Liver (tissue), 9 donors: ENCODE measurements around the gene CDH23. TPM values are rescaled to one million over a fixed set of nuclear protein-coding genes. Genes with fewer than 3 reads are reported as not detected.

ENCODE experiments used
- DNase-seq: peaks from one replicate; pipeline ENCODE4 v3.0.0-alpha.2; 2017; ENCODE audit warnings: low spot score
- H3K27ac ChIP-seq, 2 donors: one replicate each; pipeline ENCODE4 v1.7.0; 2013; ENCODE audit warnings: inconsistent platforms in 2 of 2, low read length in 2 of 2, control low read depth in 1 of 2, low read depth in 1 of 2, mild to moderate bottlenecking in 1 of 2
- H3K27me3 ChIP-seq, 4 donors: one replicate each; pipeline versions ENCODE4 v1.6.1 to v1.7.0; 2013; ENCODE audit warnings: low read length in 3 of 4, inconsistent platforms in 1 of 4, mild to moderate bottlenecking in 1 of 4, moderate library complexity in 1 of 4; ENCODE audit not compliant: control insufficient read depth in 4 of 4, insufficient read depth in 4 of 4
- H3K36me3 ChIP-seq, 4 donors: one replicate each; pipeline versions ENCODE4 v1.6.1 to v1.7.0; 2013; ENCODE audit warnings: low read length in 3 of 4, mild to moderate bottlenecking in 3 of 4, low read depth in 1 of 4, moderate library complexity in 1 of 4; ENCODE audit not compliant: control insufficient read depth in 4 of 4, insufficient read depth in 3 of 4
- H3K4me1 ChIP-seq, 4 donors: one replicate each; pipeline versions ENCODE4 v1.6.1 to v1.7.0; 2013; ENCODE audit warnings: low read length in 3 of 4, mild to moderate bottlenecking in 3 of 4, moderate library complexity in 1 of 4; ENCODE audit not compliant: control insufficient read depth in 4 of 4, insufficient read depth in 4 of 4
- H3K4me3 ChIP-seq, 3 donors: one replicate each; pipeline versions ENCODE4 v1.6.1 to v1.7.0; 2013; ENCODE audit warnings: low read length in 3 of 3, control low read depth in 1 of 3, low read depth in 1 of 3, mild to moderate bottlenecking in 1 of 3
- H3K9ac ChIP-seq, 2 donors: one replicate each; pipeline ENCODE4 v1.7.0; 2013; ENCODE audit warnings: low read length in 2 of 2, mild to moderate bottlenecking in 2 of 2, moderate library complexity in 2 of 2, control low read depth in 1 of 2, low read depth in 1 of 2
- H3K9me3 ChIP-seq, 4 donors: one replicate each; pipeline versions ENCODE4 v1.6.1 to v1.7.0; 2013; ENCODE audit warnings: low read length in 3 of 4; ENCODE audit not compliant: control insufficient read depth in 4 of 4
- EGR1 ChIP-seq, 2 donors: IDR thresholded peaks; 2 replicates each; pipeline ENCODE4 v1.6.1; 2016 to 2018; ENCODE audit warnings: antibody characterized with exemption in 2 of 2, low read depth in 2 of 2
- FOXA1 ChIP-seq: IDR thresholded peaks from 2 replicates; pipeline ENCODE4 v1.6.1; 2016; ENCODE audit warnings: antibody characterized with exemption
- FOXA2 ChIP-seq: IDR thresholded peaks from 2 replicates; pipeline ENCODE4 v1.6.1; 2016; ENCODE audit warnings: antibody characterized with exemption
- GABPA ChIP-seq, 2 donors: IDR thresholded peaks in 1 of 2; conservative IDR thresholded peaks in 1 of 2; 2 replicates each; pipeline ENCODE4 v1.6.1; 2016; ENCODE audit warnings: antibody characterized with exemption in 2 of 2, mild to moderate bottlenecking in 1 of 2, moderate library complexity in 1 of 2
- HNF4A ChIP-seq, 2 donors: conservative IDR thresholded peaks; 2 replicates each; pipeline ENCODE4 v1.6.1; 2016; ENCODE audit warnings: antibody characterized with exemption in 2 of 2, mild to moderate bottlenecking in 2 of 2
- HNF4G ChIP-seq: IDR thresholded peaks from 2 replicates; pipeline ENCODE4 v1.6.1; 2016; ENCODE audit warnings: antibody characterized with exemption
- JUND ChIP-seq, 2 donors: IDR thresholded peaks; 2 replicates each; pipeline ENCODE4 v1.6.1; 2016; ENCODE audit warnings: antibody characterized with exemption in 2 of 2
- MAX ChIP-seq: IDR thresholded peaks from 2 replicates; pipeline ENCODE4 v1.6.1; 2016; ENCODE audit warnings: antibody characterized with exemption
- NR2F2 ChIP-seq: IDR thresholded peaks from 2 replicates; pipeline ENCODE4 v1.6.1; 2016; ENCODE audit warnings: antibody characterized with exemption
- RAD21 ChIP-seq, 2 donors: IDR thresholded peaks; 2 replicates each; pipeline ENCODE4 v1.6.1; 2016; ENCODE audit warnings: antibody characterized with exemption in 2 of 2, mild to moderate bottlenecking in 2 of 2
- REST ChIP-seq: IDR thresholded peaks from 2 replicates; pipeline ENCODE4 v1.6.1; 2016; ENCODE audit warnings: antibody characterized with exemption, mild to moderate bottlenecking
- RXRA ChIP-seq, 2 donors: IDR thresholded peaks; 2 replicates each; pipeline ENCODE4 v1.6.1; 2017 to 2018; ENCODE audit warnings: antibody characterized with exemption in 2 of 2, mild to moderate bottlenecking in 1 of 2
- SP1 ChIP-seq: IDR thresholded peaks from 2 replicates; pipeline ENCODE4 v1.6.1; 2018; ENCODE audit warnings: antibody characterized with exemption, mild to moderate bottlenecking
- TAF1 ChIP-seq: conservative IDR thresholded peaks from 2 replicates; pipeline ENCODE4 v1.6.1; 2016; ENCODE audit warnings: antibody characterized with exemption, mild to moderate bottlenecking
- YY1 ChIP-seq: IDR thresholded peaks from 2 replicates; pipeline ENCODE4 v1.6.1; 2016; ENCODE audit warnings: antibody characterized with exemption, mild to moderate bottlenecking
- WGBS: extraction: QIAGEN DNeasy Blood & Tissue Kit; methylation state at CpG from one replicate; pipeline ENCODE4 v1.1.7; 2013; 5-methylcytosine and 5-hydroxymethylcytosine counted together
- polyA plus RNA-seq, 2 donors: library from polyadenylated mRNA; stranded (reverse) in 1 of 2; unstranded in 1 of 2; fragments of 200-250 nt in 1 of 2; fragments of >200 nt in 1 of 2; fragmentation: Nextera tagmentation in 1 of 2; extraction: Ambion mirVana in 1 of 2; gene quantifications; one replicate each; pipeline versions ENCODE4 v1.2.1 to v1.2.3, GENCODE V29; 2013 to 2015
- total RNA-seq, 2 donors: library from RNA; depleted of rRNA; stranded (reverse); fragments of >200 nt; gene quantifications; one replicate each; pipeline ENCODE4 v1.2.3, GENCODE V29; 2014
- TF ChIP-seq, protein P1 (sequence below): fragments of 150-350 bp; IDR thresholded peaks from 2 replicates; pipeline ENCODE4 v1.5.1; 2017; ENCODE audit warnings: improper control_type of control experiment, low read depth, low read length; ENCODE audit not compliant: missing input control
- TF ChIP-seq, protein P2 (sequence below): IDR thresholded peaks from 2 replicates; pipeline ENCODE4 v1.6.1; 2016; ENCODE audit warnings: antibody characterized with exemption
- donor health status: healthy.
- donor health status: healthy.
- donor health status: healthy.
- donor health status: healthy.
- donor health status: healthy.

CDH23 gene
- total and polyA plus RNA-seq, 4 donors, result 1.5 to 4.7 (median 3.4) TPM

DNA sequence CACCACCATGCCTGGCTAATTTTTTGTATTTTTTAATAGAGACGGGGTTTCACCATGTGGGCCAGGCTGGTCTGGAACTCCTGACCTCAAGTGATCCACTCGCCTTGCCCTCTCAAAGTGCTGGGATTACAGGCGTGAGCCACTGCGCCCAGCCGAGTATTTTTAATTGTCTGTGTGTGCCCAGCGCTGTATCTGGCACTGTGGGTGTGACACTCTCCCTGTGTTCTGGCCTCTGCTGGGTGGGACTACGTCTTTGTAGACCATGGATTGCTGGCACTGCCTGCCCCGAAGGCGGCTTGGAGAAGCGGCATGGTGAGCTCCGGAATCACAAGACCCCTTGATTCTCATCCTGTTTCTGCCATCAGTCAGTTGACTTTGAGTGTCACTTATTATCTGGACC lies 136.2 kb downstream of the CDH23 start:
- no peaks in the 10 kb centered on the region for H3K4me1 ChIP-seq
- H3K9ac ChIP-seq, result no peak overlapping the region
- no peak for TF ChIP-seq RAD21 (IDR thresholded peaks at IDR 0.05)
- no peak for TF ChIP-seq RXRA (IDR thresholded peaks at IDR 0.05)
- no peak for TF ChIP-seq YY1
- no peak for TF ChIP-seq MAX
- no peak for TF ChIP-seq HNF4G
- TF ChIP-seq TAF1, result no peak
- TF ChIP-seq JUND (IDR thresholded peaks at IDR 0.05), result no peak
- TF ChIP-seq GABPA (IDR thresholded peaks at IDR 0.05 in 1 of 2, conservative IDR thresholded peaks at IDR 0.05 in 1 of 2), result no peak
- TF ChIP-seq, protein P1, sequence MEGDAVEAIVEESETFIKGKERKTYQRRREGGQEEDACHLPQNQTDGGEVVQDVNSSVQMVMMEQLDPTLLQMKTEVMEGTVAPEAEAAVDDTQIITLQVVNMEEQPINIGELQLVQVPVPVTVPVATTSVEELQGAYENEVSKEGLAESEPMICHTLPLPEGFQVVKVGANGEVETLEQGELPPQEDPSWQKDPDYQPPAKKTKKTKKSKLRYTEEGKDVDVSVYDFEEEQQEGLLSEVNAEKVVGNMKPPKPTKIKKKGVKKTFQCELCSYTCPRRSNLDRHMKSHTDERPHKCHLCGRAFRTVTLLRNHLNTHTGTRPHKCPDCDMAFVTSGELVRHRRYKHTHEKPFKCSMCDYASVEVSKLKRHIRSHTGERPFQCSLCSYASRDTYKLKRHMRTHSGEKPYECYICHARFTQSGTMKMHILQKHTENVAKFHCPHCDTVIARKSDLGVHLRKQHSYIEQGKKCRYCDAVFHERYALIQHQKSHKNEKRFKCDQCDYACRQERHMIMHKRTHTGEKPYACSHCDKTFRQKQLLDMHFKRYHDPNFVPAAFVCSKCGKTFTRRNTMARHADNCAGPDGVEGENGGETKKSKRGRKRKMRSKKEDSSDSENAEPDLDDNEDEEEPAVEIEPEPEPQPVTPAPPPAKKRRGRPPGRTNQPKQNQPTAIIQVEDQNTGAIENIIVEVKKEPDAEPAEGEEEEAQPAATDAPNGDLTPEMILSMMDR, result no peak
- no peak for TF ChIP-seq REST
- TF ChIP-seq, protein P2, sequence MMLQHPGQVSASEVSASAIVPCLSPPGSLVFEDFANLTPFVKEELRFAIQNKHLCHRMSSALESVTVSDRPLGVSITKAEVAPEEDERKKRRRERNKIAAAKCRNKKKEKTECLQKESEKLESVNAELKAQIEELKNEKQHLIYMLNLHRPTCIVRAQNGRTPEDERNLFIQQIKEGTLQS, result no peak
- no peak for TF ChIP-seq HNF4A (conservative IDR thresholded peaks at IDR 0.05)
- H3K27me3 ChIP-seq, result no peaks in the 10 kb centered on the region
- no peak for DNase-seq
- WGBS, result 93% methylated on average over 11 of the region's 11 CpGs
- no peaks in the 10 kb centered on the region for H3K36me3 ChIP-seq
- H3K27ac ChIP-seq, result no peak overlapping the region
- H3K4me3 ChIP-seq, result no peak overlapping the region
- H3K9me3 ChIP-seq, result no peaks in the 10 kb centered on the region

DNA sequence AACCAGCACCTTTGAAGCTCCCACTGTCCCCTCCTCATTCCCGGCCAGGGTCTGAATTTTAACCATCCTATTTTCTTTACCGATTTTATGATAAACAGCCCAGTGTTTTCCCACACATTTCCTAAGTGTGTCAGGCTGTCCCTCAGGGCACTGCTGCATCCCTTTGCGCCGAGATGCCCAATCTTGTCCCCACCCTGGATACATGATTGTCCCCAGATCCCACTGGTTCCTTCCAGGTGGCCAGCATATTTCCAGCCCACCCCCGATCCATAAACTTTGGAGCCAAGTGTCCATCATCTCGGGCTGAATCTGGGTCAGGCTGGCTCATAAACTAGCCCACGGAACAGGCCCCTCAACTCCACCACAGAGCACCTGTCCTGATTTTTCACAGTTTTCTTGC lies 137.2 kb downstream of the CDH23 start:
- Histone ChIP-seq H3K36me3 (no peaks in the 10 kb centered on the region), H3K27ac (no peak overlapping the region), H3K27me3 (no peaks in the 10 kb centered on the region), H3K4me1 (no peaks in the 10 kb centered on the region), H3K9ac (no peak overlapping the region), H3K9me3 (no peaks in the 10 kb centered on the region), H3K4me3 (no peak overlapping the region)
- TF ChIP-seq MAX, result no peak
- TF ChIP-seq REST, result no peak
- TF ChIP-seq, protein P2, result no peak
- no peak for TF ChIP-seq FOXA2
- TF ChIP-seq, protein P1, result no peak
- TF ChIP-seq RXRA (IDR thresholded peaks at IDR 0.05), result no peak
- TF ChIP-seq GABPA (IDR thresholded peaks at IDR 0.05 in 1 of 2, conservative IDR thresholded peaks at IDR 0.05 in 1 of 2), result no peak
- no peak for TF ChIP-seq YY1
- TF ChIP-seq NR2F2, result no peak
- no peak for TF ChIP-seq HNF4G
- no peak for TF ChIP-seq JUND (IDR thresholded peaks at IDR 0.05)
- TF ChIP-seq EGR1 (IDR thresholded peaks at IDR 0.05; ENCODE audit: low read depth in 2 of 2), result no peak
- TF ChIP-seq SP1, result no peak
- TF ChIP-seq TAF1, result no peak
- no peak for TF ChIP-seq FOXA1
- TF ChIP-seq HNF4A (conservative IDR thresholded peaks at IDR 0.05), result no peak
- no peak for TF ChIP-seq RAD21 (IDR thresholded peaks at IDR 0.05)
- no peak for DNase-seq
- 94% methylated on average over 7 of the region's 7 CpGs for WGBS
